Ascending aorta (tissue), 2 donors: ENCODE measurements around the gene SLC35F3. TPM values are rescaled to one million over a fixed set of nuclear protein-coding genes. Genes with fewer than 3 reads are reported as not detected.
A peak's percentile ranks its signal among the peaks of the same experiment; 100 is the strongest.

Experiments used
- DNase-seq, 2 donors: peaks; one replicate each; pipeline ENCODE4 v3.0.0-alpha.2; 2019; ENCODE audit warnings: low spot score in 2 of 2
- H3K27ac ChIP-seq, 2 donors: fragments of 200-600 bp; sonication (generic); one replicate each; pipeline ENCODE4 v1.5.1; 2016 to 2017; ENCODE audit warnings: mild to moderate bottlenecking in 1 of 2
- H3K27me3 ChIP-seq: fragments of 200-600 bp; sonication (generic); one replicate; pipeline ENCODE4 v1.5.1; 2017
- H3K36me3 ChIP-seq, 2 donors: fragments of 200-600 bp; sonication (generic); one replicate each; pipeline ENCODE4 v1.5.1; 2016
- H3K4me1 ChIP-seq, 2 donors: fragments of 200-600 bp; sonication (generic); one replicate each; pipeline ENCODE4 v1.5.1; 2016 to 2017; ENCODE audit warnings: mild to moderate bottlenecking in 1 of 2
- H3K4me3 ChIP-seq, 2 donors: fragments of 200-600 bp; sonication (generic); one replicate each; pipeline ENCODE4 v1.5.1; 2016 to 2017; ENCODE audit warnings: mild to moderate bottlenecking in 1 of 2
- H3K9me3 ChIP-seq, 2 donors: fragments of 200-600 bp; sonication (generic); one replicate each; pipeline ENCODE4 v1.5.1; 2016
- CTCF ChIP-seq, 3 experiments: fragments of 200-600 bp in 2 of 3; fragments of 450-650 bp in 1 of 3; sonication (generic) in 2 of 3; IDR thresholded peaks; one replicate each; pipeline ENCODE4 v1.5.1; 2016 to 2019; ENCODE audit warnings: antibody characterized with exemption in 3 of 3, mild to moderate bottlenecking in 1 of 3, moderate library complexity in 1 of 3
- intact Hi-C: fragments of 100-400 bp; cut with DNase I; formaldehyde crosslinking; loops from one replicate; pipeline ENCODE4 v1.15.1; 2023
- total RNA-seq: library from RNA; depleted of rRNA; stranded (reverse); fragments of >200 nt; gene quantifications from one replicate; pipeline ENCODE4 v1.1.0, GENCODE V29; 2016

SLC35F3 gene
- total RNA-seq, 1 donor from 2014 or later: 1.4 TPM

- Histone ChIP-seq H3K9me3 (peaks cover 0 to 6% of the 10 kb centered on the region in 2 donors), H3K27ac (no peak overlapping the region), H3K4me1 (no peaks in the 10 kb centered on the region), H3K36me3 (no peaks in the 10 kb centered on the region), H3K4me3 (no peak overlapping the region), H3K27me3 (no peaks in the 10 kb centered on the region)
- intact Hi-C loops: no loop called here
- no peak for DNase-seq
- TF ChIP-seq CTCF (IDR thresholded peaks at IDR 0.05): no peak
Measured at GRCh38 chr1:234256359-234256758, 351.9 kb downstream of the SLC35F3 start.

GRCh38 chr1:234258071-234258470 lies 353.6 kb downstream of the SLC35F3 start:
- H3K36me3 ChIP-seq: no peaks in the 10 kb centered on the region
- H3K4me3 ChIP-seq: no peak overlapping the region
- DNase-seq: no peak
- peaks cover 0 to 6% of the 10 kb centered on the region in 2 donors for H3K9me3 ChIP-seq
- TF ChIP-seq CTCF (IDR thresholded peaks at IDR 0.05): no peak
- no peaks in the 10 kb centered on the region for H3K4me1 ChIP-seq
- intact Hi-C loops: no loop called here
- H3K27ac ChIP-seq: no peak overlapping the region
- H3K27me3 ChIP-seq: no peaks in the 10 kb centered on the region

GRCh38 chr1:234260578-234260977 lies 356.1 kb downstream of the SLC35F3 start:
- H3K4me3 ChIP-seq: no peak overlapping the region
- no peaks in the 10 kb centered on the region for H3K27me3 ChIP-seq
- DNase-seq: peak in 1 of 2 donors; percentile 4
- intact Hi-C loops: no loop called here
- peaks cover 0 to 6% of the 10 kb centered on the region in 2 donors for H3K9me3 ChIP-seq
- no peak overlapping the region for H3K27ac ChIP-seq
- no peaks in the 10 kb centered on the region for H3K4me1 ChIP-seq
- TF ChIP-seq CTCF (IDR thresholded peaks at IDR 0.05): no peak
- no peaks in the 10 kb centered on the region for H3K36me3 ChIP-seq

- intact Hi-C loops: no loop called here
- H3K27ac ChIP-seq: no peak overlapping the region
- no peak for TF ChIP-seq CTCF (IDR thresholded peaks at IDR 0.05)
Measured at GRCh38 chr1:234261545-234261944, 357.1 kb downstream of the SLC35F3 start.

GRCh38 chr1:234262007-234262753 lies 357.7 kb downstream of the SLC35F3 start:
- no peak overlapping the region for H3K27ac ChIP-seq
- no peak for TF ChIP-seq CTCF (IDR thresholded peaks at IDR 0.05)
- H3K4me1 ChIP-seq: no peaks in the 10 kb centered on the region
- no peaks in the 10 kb centered on the region for H3K27me3 ChIP-seq
- no peaks in the 10 kb centered on the region for H3K36me3 ChIP-seq
- peaks cover 0 to 6% of the 10 kb centered on the region in 2 donors for H3K9me3 ChIP-seq
- intact Hi-C loops: no loop called here
- no peak for DNase-seq
- H3K4me3 ChIP-seq: no peak overlapping the region

More at GRCh38 chr1:234261545-234261944, 357.1 kb downstream of the SLC35F3 start:
- Histone ChIP-seq H3K4me1 (no peaks in the 10 kb centered on the region), H3K4me3 (no peak overlapping the region), H3K36me3 (no peaks in the 10 kb centered on the region), H3K9me3 (peaks cover 0 to 6% of the 10 kb centered on the region in 2 donors), H3K27me3 (no peaks in the 10 kb centered on the region)
- no peak for DNase-seq
